GM12878 (cell line): ENCODE data around the gene TPP2. TPM values are rescaled to one million over a fixed set of nuclear protein-coding genes. Genes with fewer than 3 reads are reported as not detected.

Experiments used
- ATAC-seq: fragments of 200-7000 bp; cut with Tn5 transposase; 3 replicates; pipeline ENCODE4 v1.9.1; 2020; ENCODE audit warnings: mild to moderate bottlenecking, moderate library complexity
- BruUV-seq: library from RNA; stranded (reverse); fragments of 400-500 nt; replicated peaks from 2 replicates; lab custom pipeline; 2021; lab: Mats Ljungman, UMichigan
- CTCF ChIA-PET: fragments of 300-600 bp; sonication (Branson Sonifier 250); formaldehyde crosslinking; extraction: SDS; loops from one replicate; lab custom pipeline; 2021; ENCODE audit warnings: inconsistent platforms; lab: Yijun Ruan, JAX
- POLR2A ChIA-PET: fragments of 350-600 bp; formaldehyde crosslinking; extraction: SDS; loops from one replicate; lab custom pipeline; 2021; ENCODE audit warnings: inconsistent platforms; lab: Charles Lee
- RAD21 ChIA-PET: fragments of 300-600 bp; sonication (Branson Sonifier 250); formaldehyde crosslinking; loops from one replicate; lab custom pipeline; 2023; ENCODE audit warnings: antibody characterized with exemption; ENCODE audit not compliant: unreplicated experiment; lab: Charles Lee
- SMC1A ChIA-PET: fragments of 300-600 bp; sonication (Branson Sonifier 250); formaldehyde crosslinking; loops from one replicate; lab custom pipeline; 2023; ENCODE audit not compliant: unreplicated experiment, uncharacterized antibody; lab: Charles Lee
- DNase-seq: peaks from one replicate; pipeline ENCODE4 v3.0.0-alpha.2; 2011; ENCODE audit warnings: low read depth, low spot score
- FAIRE-seq: peaks from 3 replicates; lab custom pipeline; 2011; peaks lifted over from hg19 to GRCh38; lab: Jason Lieb, UNC
- H2AFZ ChIP-seq: 2 replicates; pipeline ENCODE4 v1.6.0; 2011; ENCODE audit warnings: low read depth, low read length, control low read depth; ENCODE audit not compliant: control insufficient read depth
- H3K27ac ChIP-seq: 2 replicates; pipeline ENCODE4 v1.5.1; 2011; ENCODE audit warnings: control low read depth; ENCODE audit not compliant: control insufficient read depth, insufficient read depth
- H3K27me3 ChIP-seq, 2 experiments: replicated peaks in 1 of 2; 2 replicates each; pipeline versions ENCODE4 v1.6.0 to v1.6.1; 2011; ENCODE audit warnings: low read length in 1 of 2; ENCODE audit not compliant: control insufficient read depth in 2 of 2, insufficient read depth in 2 of 2
- H3K36me3 ChIP-seq, 2 experiments: 2 replicates each; pipeline ENCODE4 v1.5.1; 2011; ENCODE audit warnings: low read length in 1 of 2; ENCODE audit not compliant: control insufficient read depth in 2 of 2, insufficient read depth in 2 of 2
- H3K4me1 ChIP-seq: 2 replicates; pipeline ENCODE4 v1.6.1; 2011; ENCODE audit warnings: mild to moderate bottlenecking, low read length, moderate library complexity, mixed read lengths; ENCODE audit not compliant: control insufficient read depth, insufficient read depth
- H3K4me2 ChIP-seq: 2 replicates; pipeline ENCODE4 v1.6.0; 2011; ENCODE audit warnings: control low read depth; ENCODE audit not compliant: control insufficient read depth, insufficient read depth
- H3K4me3 ChIP-seq: fragments of 200-600 bp; sonication (generic); 2 replicates; pipeline ENCODE4 v1.5.1; 2016
- H3K79me2 ChIP-seq: 2 replicates; pipeline ENCODE4 v1.6.0; 2011; ENCODE audit warnings: low read length; ENCODE audit not compliant: control insufficient read depth, insufficient read depth
- H3K9ac ChIP-seq: 2 replicates; pipeline ENCODE4 v1.8.0; 2011; ENCODE audit warnings: low read length, control low read depth, mixed read lengths; ENCODE audit not compliant: control insufficient read depth, insufficient read depth
- H3K9me3 ChIP-seq: replicated peaks from 3 replicates; pipeline ENCODE4 v1.5.1; 2011; ENCODE audit warnings: mild to moderate bottlenecking, low read length; ENCODE audit not compliant: control insufficient read depth, insufficient read depth
- H4K20me1 ChIP-seq: 2 replicates; pipeline ENCODE4 v1.6.0; 2011; ENCODE audit not compliant: control insufficient read depth, insufficient read depth
- ATF7 ChIP-seq: fragments of 450-650 bp; IDR thresholded peaks from 2 replicates; pipeline ENCODE4 v1.6.1; 2016; ENCODE audit warnings: low read depth, mild to moderate bottlenecking
- E4F1 ChIP-seq: fragments of 450-650 bp; IDR thresholded peaks from 2 replicates; pipeline ENCODE4 v1.6.1; 2018; ENCODE audit warnings: borderline replicate concordance, mild to moderate bottlenecking; ENCODE audit not compliant: partially characterized antibody
- EZH2 ChIP-seq: IDR thresholded peaks from 2 replicates; pipeline ENCODE4 v1.6.1; 2012; ENCODE audit warnings: low read depth, mild to moderate bottlenecking, control low read depth, inconsistent platforms, low read length, borderline replicate concordance; ENCODE audit not compliant: control insufficient read depth
- HCFC1 ChIP-seq: fragments of 150-350 bp; IDR thresholded peaks from 2 replicates; pipeline ENCODE4 v1.6.1; 2014; ENCODE audit warnings: low read length
- HDGF ChIP-seq: fragments of 450-650 bp; IDR thresholded peaks from 2 replicates; pipeline ENCODE4 v1.6.1; 2016; ENCODE audit warnings: antibody characterized with exemption
- HSF1 ChIP-seq: fragments of 150-350 bp; IDR thresholded peaks from 2 replicates; pipeline ENCODE4 v1.6.1; 2014; ENCODE audit warnings: mild to moderate bottlenecking, low read depth, low read length
- IKZF1 ChIP-seq: fragments of 450-650 bp; conservative IDR thresholded peaks from 2 replicates; pipeline ENCODE4 v1.6.1; 2017; ENCODE audit warnings: antibody characterized with exemption, mild to moderate bottlenecking
- IKZF2 ChIP-seq, 2 experiments: fragments of 450-650 bp; IDR thresholded peaks; 2 replicates each; pipeline ENCODE4 v1.6.1; 2017; ENCODE audit warnings: mild to moderate bottlenecking in 2 of 2, moderate library complexity in 2 of 2
- IRF3 ChIP-seq: fragments of 450-650 bp; IDR thresholded peaks from 2 replicates; pipeline ENCODE4 v1.6.1; 2014; ENCODE audit warnings: mild to moderate bottlenecking
- NBN ChIP-seq: fragments of 450-650 bp; IDR thresholded peaks from 2 replicates; pipeline ENCODE4 v1.6.1; 2016
- NKRF ChIP-seq: fragments of 450-650 bp; conservative IDR thresholded peaks from 2 replicates; pipeline ENCODE4 v1.6.1; 2017; ENCODE audit warnings: mild to moderate bottlenecking, moderate library complexity
- NR2C2 ChIP-seq: IDR thresholded peaks from 2 replicates; pipeline ENCODE4 v1.6.1; 2011; ENCODE audit warnings: borderline replicate concordance, low read depth; ENCODE audit not compliant: control insufficient read depth, insufficient read length
- RAD51 ChIP-seq: fragments of 450-650 bp; IDR thresholded peaks from 2 replicates; pipeline ENCODE4 v1.6.1; 2016; ENCODE audit warnings: moderate library complexity, mild to moderate bottlenecking, inconsistent platforms
- RB1 ChIP-seq: fragments of 450-650 bp; formaldehyde crosslinking; IDR thresholded peaks from 2 replicates; pipeline ENCODE4 v1.6.1; 2017; ENCODE audit warnings: mild to moderate bottlenecking, borderline replicate concordance
- SMARCA5 ChIP-seq: fragments of 450-650 bp; IDR thresholded peaks from 2 replicates; pipeline ENCODE4 v1.6.1; 2017; ENCODE audit warnings: mild to moderate bottlenecking
- SUZ12 ChIP-seq: fragments of 200-600 bp; sonication (generic); IDR thresholded peaks from one replicate; pipeline ENCODE4 v1.6.1; 2018; ENCODE audit warnings: antibody characterized with exemption, mild to moderate bottlenecking; ENCODE audit not compliant: unreplicated experiment
- TARDBP ChIP-seq: IDR thresholded peaks from 2 replicates; pipeline ENCODE4 v1.6.1; 2016; ENCODE audit warnings: borderline replicate concordance
- TCF3 ChIP-seq: IDR thresholded peaks from 2 replicates; pipeline ENCODE4 v1.6.1; 2012; ENCODE audit warnings: low read depth, mild to moderate bottlenecking, low read length, borderline replicate concordance; ENCODE audit not compliant: insufficient read depth
- YBX1 ChIP-seq: fragments of 450-650 bp; IDR thresholded peaks from 2 replicates; pipeline ENCODE4 v1.6.1; 2016; ENCODE audit warnings: antibody characterized with exemption
- WGBS: methylation state at CpG from one replicate; pipeline ENCODE4 v1.1.6; 2016; ENCODE audit warnings: low lambda C conversion rate; ENCODE audit not compliant: insufficient replicate concordance, insufficient coverage; ENCODE audit errors: missing lambda C conversion rate; 5-methylcytosine and 5-hydroxymethylcytosine counted together
- in situ Hi-C: fragments of 300-500 bp; cut with MboI; formaldehyde crosslinking; loops from 9 replicates; pipeline ENCODE4 v1.14.3; 2018; ENCODE audit warnings: mixed read lengths
- intact Hi-C: fragments of 100-400 bp; cut with micrococcal nuclease; formaldehyde crosslinking; loops from one replicate; pipeline ENCODE4 v1.14.2; 2022; ENCODE audit not compliant: unreplicated experiment
- polyA plus RNA-seq, 11 experiments: library from polyadenylated mRNA; depleted of rRNA in 4 of 11; unstranded in 6 of 11; stranded (reverse) in 5 of 11; fragments of >200 nt; fragmentation: Nextera tagmentation in 4 of 11; fragmentation: Illumina TruSeq in 1 of 11; extraction: Ambion mirVana in 4 of 11; extraction: Trizol in 1 of 11; gene quantifications; 1 replicate in 1 of 11; 2 replicates in 10 of 11; pipeline versions ENCODE4 v1.2.1 to v1.2.3, GENCODE V29; 2011 to 2016; ENCODE audit warnings: inconsistent platforms in 2 of 11, missing spikeins in 2 of 11, low read depth in 1 of 11
- total RNA-seq, 4 experiments: library from RNA; depleted of rRNA in 3 of 4; stranded (reverse); fragments of >200 nt in 3 of 4; fragmentation: Illumina TruSeq in 1 of 4; extraction: Trizol in 1 of 4; gene quantifications; 2 replicates each; pipeline versions ENCODE4 v1.2.1 to v1.2.3, GENCODE V29; 2013 to 2021

The TPP2 gene
- total and polyA plus RNA-seq, 10 of the 15 experiments (the other 5 are each of a cell fraction or from before 2014, with no cell fraction given), result 18.4 to 82.3 (median 55.4) TPM

DNA sequence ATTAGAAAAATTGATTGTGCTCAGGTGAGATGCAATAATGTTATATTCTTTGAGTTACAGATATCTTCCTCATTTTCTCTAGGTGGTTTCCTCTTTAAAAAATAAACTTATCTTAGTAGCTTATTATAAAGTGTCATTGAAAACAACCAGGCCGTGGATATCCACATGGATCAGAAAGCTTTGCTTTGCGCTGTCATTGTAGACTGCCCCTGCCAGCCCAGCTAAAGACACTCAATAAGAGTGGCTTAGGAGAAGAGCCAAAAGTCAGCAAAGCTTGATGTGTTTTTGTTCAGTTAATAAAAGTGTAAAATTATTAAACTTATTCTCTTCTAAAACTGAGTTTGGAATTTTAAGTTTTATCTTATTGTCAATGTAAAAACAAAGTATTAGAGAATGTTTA lies 34.4 kb downstream of the TPP2 start (continued):
- no peak for TF ChIP-seq IKZF1
- TF ChIP-seq RAD51, result no peak
- TF ChIP-seq TCF3, result no peak
- TF ChIP-seq HCFC1, result no peak

- Histone ChIP-seq H3K4me1 (no peaks in the 10 kb centered on the region), H3K9ac (no peak overlapping the region), H3K4me2 (no peak overlapping the region), H2AFZ (no peak overlapping the region), H3K36me3 (peaks cover 0 to 38% of the 10 kb centered on the region in 2 experiments), H3K4me3 (no peak overlapping the region), H3K9me3 (no peaks in the 10 kb centered on the region), H3K27me3 (no peaks in the 10 kb centered on the region), H4K20me1 (no peaks in the 10 kb centered on the region), H3K27ac (no peak overlapping the region), H3K79me2 (no peaks in the 10 kb centered on the region)
- WGBS, result 95% methylated on average over 3 of the region's 3 CpGs
- no peak for DNase-seq
- in situ Hi-C loops, result no loop called here
- no TSS peak for BruUV-seq
- intact Hi-C loops, result no loop called here
- ChIA-PET SMC1A (no interaction called here), POLR2A (interaction anchor here (0.6 to 0.8 kb wide), 2 partner anchors 14 to 41 kb away, joined by 3 read pairs; no protein-coding TSS in a partner anchor), CTCF (interaction anchor here (1.2 to 1.6 kb wide), 2 partner anchors 12 to 35 kb away, joined by 4 to 7 read pairs; no protein-coding TSS in a partner anchor), RAD21 (no interaction called here)
- no peak for FAIRE-seq
- no peak for ATAC-seq
- TF ChIP-seq RB1 (no peak), NR2C2 (no peak), TARDBP (no peak), IRF3 (no peak), SMARCA5 (no peak), ATF7 (no peak), HSF1 (no peak), EZH2 (no peak), YBX1 (no peak), NBN (no peak), E4F1 (no peak), HDGF (no peak), NKRF (no peak), SUZ12 (no peak), IKZF2 (IDR thresholded peaks at IDR 0.05) (no peak)
Observed at GRCh38 chr13:102638741-102639140, 42.0 kb downstream of the TPP2 start.
